Measurements from ENCODE around the gene DOCK7.

GRCh38 chr1:62732331-62732730 is 44.1 kb upstream of the DOCK7 start:
- TF ChIP-seq ZNF468 (CRISPR knock-in tag; IDR thresholded peaks at IDR 0.05) (no peak), ZSCAN9 (CRISPR knock-in tag; IDR thresholded peaks at IDR 0.05; ENCODE audit: borderline replicate concordance) (no peak), TCF12 (IDR thresholded peaks at IDR 0.05) (no peak), TCF12 (CRISPR knock-in tag; IDR thresholded peaks at IDR 0.05) (no peak), ZNF138 (CRISPR knock-in tag; IDR thresholded peaks at IDR 0.05; ENCODE audit: low read depth) (no peak), RAD21 (CRISPR knock-in tag; IDR thresholded peaks at IDR 0.05) (no peak), ZSCAN29 (CRISPR knock-in tag; conservative IDR thresholded peaks at IDR 0.05) (no peak), TAF1 (CRISPR knock-in tag; IDR thresholded peaks at IDR 0.05) (no peak), HNF4G (IDR thresholded peaks at IDR 0.05; ENCODE audit: borderline replicate concordance, low read depth, low read length) (no peak), HNF4G (CRISPR knock-in tag; IDR thresholded peaks at IDR 0.05; ENCODE audit: borderline replicate concordance, low read depth) (no peak), DPF2 (CRISPR knock-in tag; IDR thresholded peaks at IDR 0.05; ENCODE audit: borderline replicate concordance, low read depth) (no peak), ZNF20 (CRISPR knock-in tag; IDR thresholded peaks at IDR 0.05) (no peak), CTCF (CRISPR knock-in tag; IDR thresholded peaks at IDR 0.05) (peak; percentile 40; the same call in 1 of the 2 replicates), TP53 (CRISPR knock-in tag; conservative IDR thresholded peaks at IDR 0.05) (no peak)

Data from HepG2 (cell line).